Mucosa of stomach (tissue), 1 donor: ENCODE results near the gene RSL1D1.

Experiments used
- H3K27me3 ChIP-seq: one replicate; pipeline ENCODE4 v1.7.0; 2013; ENCODE audit warnings: mild to moderate bottlenecking, low read length; ENCODE audit not compliant: control insufficient read depth, insufficient read depth
- H3K36me3 ChIP-seq: one replicate; pipeline ENCODE4 v1.7.0; 2013; ENCODE audit warnings: low read length; ENCODE audit not compliant: control insufficient read depth, insufficient read depth
- H3K4me1 ChIP-seq: one replicate; pipeline ENCODE4 v1.7.0; 2013; ENCODE audit warnings: mild to moderate bottlenecking, low read length; ENCODE audit not compliant: control insufficient read depth, insufficient read depth
- H3K4me3 ChIP-seq: one replicate; pipeline ENCODE4 v1.7.0; 2013; ENCODE audit warnings: low read length
- H3K9ac ChIP-seq: one replicate; pipeline ENCODE4 v1.7.0; 2013; ENCODE audit warnings: mild to moderate bottlenecking, low read length, moderate library complexity
- H3K9me3 ChIP-seq: one replicate; pipeline ENCODE4 v1.7.0; 2013; ENCODE audit warnings: mild to moderate bottlenecking, low read length, moderate library complexity; ENCODE audit not compliant: control insufficient read depth
- donor health status: Pancreatic carcinoma.

The RSL1D1 gene

GRCh38 chr16:11871193-11871592 is 19.9 kb upstream of the RSL1D1 start:
- Histone ChIP-seq H3K4me3 (no peak overlapping the region), H3K4me1 (no peaks in the 10 kb centered on the region), H3K36me3 (no peaks in the 10 kb centered on the region), H3K27me3 (no peaks in the 10 kb centered on the region), H3K9me3 (no peaks in the 10 kb centered on the region), H3K9ac (no peak overlapping the region)

GRCh38 chr16:11870399-11870798 is 19.1 kb upstream of the RSL1D1 start:
- Histone ChIP-seq H3K4me1 (no peaks in the 10 kb centered on the region), H3K4me3 (no peak overlapping the region)

DNA sequence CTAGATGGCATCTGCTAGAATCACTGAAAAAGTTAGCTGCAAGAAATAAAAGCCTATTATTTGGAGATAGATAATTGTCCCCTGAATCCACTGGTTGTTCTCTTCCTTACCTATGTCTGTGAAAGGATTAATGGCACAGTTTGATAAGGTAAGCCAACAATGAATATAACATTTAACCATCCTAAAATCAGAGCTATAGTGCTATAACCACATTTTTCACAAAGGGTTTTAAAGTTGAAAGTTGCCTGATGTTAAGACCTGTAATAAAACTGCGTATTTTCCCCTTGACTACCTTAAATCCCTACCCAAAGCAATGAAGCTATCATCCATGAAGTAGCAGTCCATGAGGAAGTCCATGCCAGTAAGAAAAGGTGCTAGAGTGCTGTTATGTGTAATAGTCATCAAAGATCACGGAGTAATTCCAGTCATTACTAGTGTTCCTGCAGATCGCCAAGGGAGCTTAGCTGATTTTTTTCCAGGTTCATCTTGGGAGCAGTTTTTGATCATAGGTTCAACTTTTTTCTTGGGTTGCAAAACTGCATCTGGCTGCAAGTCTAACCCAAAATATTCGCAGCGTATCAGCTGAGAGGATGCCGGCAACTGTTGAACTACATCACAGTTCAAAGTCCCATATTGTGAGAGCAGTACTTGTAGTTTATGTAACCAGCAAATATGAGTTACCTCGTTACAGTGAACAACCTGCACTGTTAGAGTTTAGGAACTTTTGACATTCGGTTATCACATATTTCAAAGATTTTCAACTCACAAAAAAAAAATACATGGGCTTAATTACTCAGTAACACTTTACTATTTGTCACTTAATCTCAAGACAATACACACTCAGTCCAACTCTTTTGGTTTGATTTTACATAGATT is 18.2 kb upstream of the RSL1D1 start:
- no peak overlapping the region for H3K9ac ChIP-seq
- no peaks in the 10 kb centered on the region for H3K36me3 ChIP-seq

More at GRCh38 chr16:11870399-11870798, 19.1 kb upstream of the RSL1D1 start:
- H3K36me3 ChIP-seq = no peaks in the 10 kb centered on the region
- H3K9me3 ChIP-seq = no peaks in the 10 kb centered on the region
- H3K27me3 ChIP-seq = no peaks in the 10 kb centered on the region
- H3K9ac ChIP-seq = no peak overlapping the region

DNA sequence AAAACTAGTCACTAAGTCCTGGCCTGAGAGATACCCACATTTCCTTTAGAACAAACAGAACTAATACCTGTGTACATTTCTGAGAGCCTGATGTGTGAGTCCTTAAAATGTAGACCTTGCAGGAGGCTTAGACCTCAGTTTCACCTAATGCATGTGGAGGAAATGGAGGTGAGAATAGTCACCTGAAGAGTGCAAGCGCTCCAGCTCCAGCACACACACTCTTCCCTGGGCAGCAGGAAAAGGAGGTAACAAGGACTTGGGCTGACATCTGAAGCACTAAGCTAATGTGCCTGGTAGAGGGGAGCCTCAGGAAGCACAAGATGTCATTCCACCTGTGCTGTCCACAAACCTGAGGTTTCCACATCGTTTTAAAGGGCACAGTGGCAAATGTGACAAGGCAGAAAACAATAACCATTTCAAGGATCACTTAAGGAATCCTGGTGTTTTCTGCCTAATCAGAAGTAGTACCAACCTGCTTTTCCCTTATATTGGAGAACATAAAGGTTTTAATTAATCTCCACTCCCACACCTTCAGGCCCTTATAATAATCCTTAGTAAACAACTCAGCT is 17.2 kb upstream of the RSL1D1 start:
- no peaks in the 10 kb centered on the region for H3K9me3 ChIP-seq
- H3K9ac ChIP-seq = no peak overlapping the region
- H3K27me3 ChIP-seq = no peaks in the 10 kb centered on the region
- no peaks in the 10 kb centered on the region for H3K36me3 ChIP-seq
- H3K4me1 ChIP-seq = no peaks in the 10 kb centered on the region
- H3K4me3 ChIP-seq = no peak overlapping the region

More for the DNA sequence above, 18.2 kb upstream of the RSL1D1 start:
- Histone ChIP-seq H3K4me1 (no peaks in the 10 kb centered on the region), H3K9me3 (no peaks in the 10 kb centered on the region), H3K27me3 (no peaks in the 10 kb centered on the region), H3K4me3 (no peak overlapping the region)

DNA sequence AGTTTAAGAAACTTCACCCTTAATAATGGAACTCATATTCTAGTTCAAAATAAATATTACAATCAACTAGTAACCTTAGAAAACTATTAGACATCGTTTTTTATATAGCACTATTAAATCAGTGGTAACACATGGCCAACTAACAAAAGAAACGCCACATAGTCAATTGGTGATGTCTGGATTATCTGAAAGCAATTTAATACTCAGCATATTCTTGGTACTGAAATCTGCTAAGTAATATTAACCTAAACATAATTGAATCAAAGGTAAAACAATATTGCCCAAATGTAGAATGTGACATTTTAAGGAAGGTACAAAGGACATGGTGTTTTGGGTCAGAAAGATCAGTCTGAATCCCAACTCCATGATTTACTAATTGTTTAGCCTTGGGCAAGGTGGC is 11.1 kb upstream of the RSL1D1 start:
- Histone ChIP-seq H3K4me3 (no peak overlapping the region), H3K9ac (no peak overlapping the region), H3K27me3 (no peaks in the 10 kb centered on the region), H3K36me3 (no peaks in the 10 kb centered on the region), H3K9me3 (no peaks in the 10 kb centered on the region), H3K4me1 (no peaks in the 10 kb centered on the region)

DNA sequence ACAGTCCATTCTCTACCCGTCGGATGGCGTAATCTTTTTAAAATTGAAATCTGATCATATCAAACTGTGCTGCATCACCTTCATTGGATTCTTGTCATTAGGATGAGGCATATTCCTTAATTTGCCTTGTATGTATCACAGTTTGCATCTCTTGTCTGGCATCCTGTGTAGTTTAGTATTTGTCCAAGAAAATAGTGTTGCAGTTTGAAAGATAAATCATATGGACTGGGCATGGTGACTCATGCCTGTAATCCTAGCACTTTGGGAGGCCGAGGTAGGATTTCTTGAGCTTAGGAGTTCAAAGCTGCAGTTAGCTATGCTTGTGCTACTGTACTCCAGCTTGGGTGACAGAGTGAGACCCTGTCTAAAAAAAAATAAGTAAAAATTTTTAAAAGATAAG is 5.8 kb upstream of the RSL1D1 start:
- no peak overlapping the region for H3K9ac ChIP-seq
- H3K4me1 ChIP-seq = peaks cover 4% of the 10 kb centered on the region
- H3K4me3 ChIP-seq = no peak overlapping the region

DNA sequence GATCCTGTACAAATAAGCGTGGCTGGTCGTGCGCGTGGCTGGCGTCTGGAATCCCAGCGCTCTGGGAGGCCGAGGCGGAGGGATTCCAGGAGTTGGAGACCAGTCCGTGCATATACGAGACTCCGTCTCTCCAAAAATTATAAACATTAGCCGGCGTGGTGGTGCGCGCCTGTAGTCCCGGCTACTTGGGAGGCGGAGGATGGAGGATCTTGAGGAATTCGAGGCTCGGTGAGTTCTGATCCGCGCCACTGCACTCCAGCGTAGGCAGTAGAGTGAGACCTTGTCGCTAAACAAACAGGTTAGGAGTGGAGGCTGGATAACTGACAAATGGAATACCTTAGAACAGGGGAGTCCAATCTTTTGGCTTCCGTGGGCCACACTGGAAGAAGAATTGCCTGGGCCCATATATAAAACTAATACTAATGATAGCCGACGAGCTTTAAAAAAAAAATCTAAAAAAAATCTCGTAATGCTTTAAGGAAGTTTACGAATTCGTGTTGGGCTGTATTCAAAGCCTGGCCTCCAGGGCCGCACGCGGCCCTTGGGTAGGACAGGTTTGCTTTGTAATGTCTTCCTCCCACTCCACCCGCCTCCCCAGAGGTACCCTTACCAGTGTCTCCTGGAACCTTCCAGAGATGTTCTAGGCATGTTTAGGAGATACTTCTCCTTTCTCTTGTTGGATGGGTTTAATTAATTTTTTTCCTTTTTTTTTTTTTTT is 909 bp upstream of the RSL1D1 start:
- Histone ChIP-seq H3K36me3 (no peaks in the 10 kb centered on the region), H3K4me1 (peaks cover 12% of the 10 kb centered on the region), H3K27me3 (no peaks in the 10 kb centered on the region), H3K9ac (peak overlapping the region; percentile 85), H3K4me3 (peak overlapping the region; percentile 93), H3K9me3 (no peaks in the 10 kb centered on the region)

More for the DNA sequence above, 5.8 kb upstream of the RSL1D1 start:
- no peaks in the 10 kb centered on the region for H3K27me3 ChIP-seq
- no peaks in the 10 kb centered on the region for H3K36me3 ChIP-seq
- no peaks in the 10 kb centered on the region for H3K9me3 ChIP-seq

DNA sequence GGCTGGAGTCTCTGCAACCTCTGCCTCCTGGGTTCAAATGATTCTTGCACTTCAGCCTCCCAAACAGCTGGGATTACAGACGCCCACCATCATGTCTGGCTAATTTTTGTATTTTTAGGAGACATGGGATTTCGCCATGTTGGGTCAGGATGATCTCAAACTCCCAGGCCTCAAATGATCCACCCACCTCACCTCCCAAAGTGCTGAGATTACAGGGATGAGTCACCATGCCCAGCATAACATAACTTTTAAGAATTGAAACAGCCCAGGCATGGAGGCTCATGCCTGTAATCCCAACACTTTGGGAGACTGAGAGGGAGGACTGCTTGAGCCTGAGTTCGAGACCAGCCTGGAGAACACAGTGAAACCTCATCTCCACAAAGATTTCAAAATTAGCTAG is 2.5 kb downstream of the RSL1D1 start:
- no peak overlapping the region for H3K4me3 ChIP-seq
- H3K27me3 ChIP-seq = no peaks in the 10 kb centered on the region
- H3K9me3 ChIP-seq = no peaks in the 10 kb centered on the region
- no peak overlapping the region for H3K9ac ChIP-seq
- peaks cover 12% of the 10 kb centered on the region for H3K4me1 ChIP-seq
- peaks cover 10% of the 10 kb centered on the region for H3K36me3 ChIP-seq

DNA sequence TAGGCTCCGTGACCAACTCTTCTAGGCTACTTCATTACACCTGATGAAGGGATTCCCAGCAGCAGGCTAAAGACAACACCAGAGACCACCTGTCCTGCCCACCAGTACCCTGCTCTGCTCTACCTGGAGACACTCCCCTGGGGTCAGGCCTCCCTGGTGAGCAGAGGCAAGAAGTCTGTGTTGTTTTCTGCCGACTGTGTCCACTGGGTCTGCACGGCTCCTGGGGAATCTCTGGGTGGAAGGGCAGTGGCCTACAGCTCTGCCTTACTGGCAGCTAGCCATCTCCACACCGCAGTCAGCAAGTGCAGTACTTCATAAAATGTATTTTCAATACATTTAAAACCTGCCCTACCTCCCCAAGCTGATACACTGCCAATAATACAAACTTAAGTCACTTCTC is 6.8 kb downstream of the RSL1D1 start:
- H3K9me3 ChIP-seq = no peaks in the 10 kb centered on the region
- H3K4me1 ChIP-seq = no peaks in the 10 kb centered on the region
- H3K27me3 ChIP-seq = no peaks in the 10 kb centered on the region
- H3K4me3 ChIP-seq = no peak overlapping the region
- peaks cover 19% of the 10 kb centered on the region for H3K36me3 ChIP-seq
- no peak overlapping the region for H3K9ac ChIP-seq

DNA sequence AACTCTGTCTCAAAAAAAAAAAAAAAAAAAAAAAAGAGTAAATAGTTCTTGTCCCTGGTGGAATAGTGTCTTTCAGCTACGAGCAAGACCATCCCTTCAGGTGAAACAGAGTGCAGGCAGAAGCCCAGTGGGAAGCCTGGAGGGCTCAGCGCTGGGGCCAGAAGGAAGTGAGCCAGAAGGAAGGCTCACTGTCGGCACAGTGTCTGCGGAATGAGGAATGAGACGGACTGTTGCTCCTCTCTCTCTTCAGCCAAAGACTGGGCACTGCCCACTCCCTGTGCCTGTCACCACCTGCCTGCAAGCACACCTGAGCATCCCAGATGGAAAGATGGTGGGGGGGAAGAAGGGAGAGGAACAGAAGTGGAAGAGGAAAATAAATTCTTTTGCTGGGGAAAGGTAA is 7.5 kb downstream of the RSL1D1 start:
- Histone ChIP-seq H3K9ac (no peak overlapping the region), H3K27me3 (no peaks in the 10 kb centered on the region), H3K4me3 (no peak overlapping the region), H3K4me1 (no peaks in the 10 kb centered on the region), H3K36me3 (peaks cover 19% of the 10 kb centered on the region), H3K9me3 (no peaks in the 10 kb centered on the region)

- Histone ChIP-seq H3K36me3 (peaks cover 19% of the 10 kb centered on the region), H3K4me3 (no peak overlapping the region), H3K9ac (no peak overlapping the region), H3K9me3 (no peaks in the 10 kb centered on the region), H3K27me3 (no peaks in the 10 kb centered on the region), H3K4me1 (no peaks in the 10 kb centered on the region)
Measured at GRCh38 chr16:11843206-11843605, 8.1 kb downstream of the RSL1D1 start.

GRCh38 chr16:11841026-11841425 is 10.3 kb downstream of the RSL1D1 start:
- H3K4me1 ChIP-seq = no peaks in the 10 kb centered on the region
- H3K9ac ChIP-seq = no peak overlapping the region
- H3K4me3 ChIP-seq = no peak overlapping the region
- H3K27me3 ChIP-seq = no peaks in the 10 kb centered on the region
- H3K36me3 ChIP-seq = peaks cover 25% of the 10 kb centered on the region
- H3K9me3 ChIP-seq = no peaks in the 10 kb centered on the region
